ENCODE measurements around the gene TMEM52. TPM values are rescaled to one million over a fixed set of nuclear protein-coding genes. Genes with fewer than 3 reads are reported as not detected.

The TMEM52 gene
- total RNA-seq = 1 to 10 TPM; 6.0 to 6.3 TPM
- polyA plus RNA-seq (2013, experiment 1 of 2) = 5.5 TPM
- polyA plus RNA-seq (2013, experiment 2 of 2) = 6.3 TPM
- long read RNA-seq, experiment 1, partial matches to known transcripts = 0 of 3 reads
- long read RNA-seq, experiment 1, other reads (novel, unspliced or antisense) = 3 of 3 reads
- long read RNA-seq, experiment 2, partial matches to known transcripts = 1 of 5 reads
- long read RNA-seq, experiment 2, other reads (novel, unspliced or antisense) = 0 of 5 reads
- long read RNA-seq, experiment 3, partial matches to known transcripts = 0 of 5 reads
- long read RNA-seq, experiment 3, other reads (novel, unspliced or antisense) = 3 of 5 reads
- long read RNA-seq, experiment 4, partial matches to known transcripts = 0 of 1 reads
- long read RNA-seq, experiment 4, other reads (novel, unspliced or antisense) = 0 of 1 reads

GRCh38 chr1:1918901-1919303 is at the start of gene TMEM52:
Gene TMEM52 (minus strand): TSS chr1:1919279. CDS start chr1:1919265, 14 bp downstream.
- H3K9ac ChIP-seq (ENCODE audit: extremely low read depth, low read length, poor library complexity, severe bottlenecking) = no peak within 1 kb of the TSS
- no peak within 1 kb of the TSS for H3K27ac Mint-ChIP-seq
- H3K4me3 Mint-ChIP-seq = peak within 1 kb of the TSS; percentile 48
- H3K27ac ChIP-seq (ENCODE audit: low read depth, low read length) = no peak within 1 kb of the TSS
- peaks cover 11% of the 10 kb centered on the region for H3K27me3 Mint-ChIP-seq (ENCODE audit: insufficient read depth)
- no peaks in the 10 kb centered on the region for H3K36me3 Mint-ChIP-seq (ENCODE audit: low read depth)
- H3K36me3 ChIP-seq (ENCODE audit: control insufficient read depth, insufficient read depth, low read length) = no peaks in the 10 kb centered on the region
- H3K9me3 ChIP-seq (ENCODE audit: control insufficient read depth, low read length) = no peaks in the 10 kb centered on the region
- peaks cover 7% of the 10 kb centered on the region for H3K27me3 ChIP-seq (ENCODE audit: control insufficient read depth, insufficient read depth, low read length, poor library complexity, severe bottlenecking)
- H3K4me1 ChIP-seq (ENCODE audit: control insufficient read depth, insufficient read depth, low read length) = no peaks in the 10 kb centered on the region
- H3K4me1 Mint-ChIP-seq = no peaks in the 10 kb centered on the region
- no peaks in the 10 kb centered on the region for H3K9me3 Mint-ChIP-seq
- H3K4me3 ChIP-seq (ENCODE audit: low read length) = peak within 1 kb of the TSS; percentile 72
- WGBS, 2 experiments (ENCODE audit: insufficient coverage in 1 of 2, insufficient read length in 1 of 2) = 0% methylated on average over 13 to 44 of the region's 44 CpGs
- peak; percentile 41 for TF ChIP-seq CTCF (conservative IDR thresholded peaks at IDR 0.05)
- DNase-seq = no peak

- no peak overlapping the region for H3K9ac ChIP-seq (ENCODE audit: extremely low read depth, low read length, poor library complexity, severe bottlenecking)
- TF ChIP-seq CTCF (conservative IDR thresholded peaks at IDR 0.05) = no peak
- peaks cover 2% of the 10 kb centered on the region for H3K9me3 Mint-ChIP-seq
- H3K4me3 Mint-ChIP-seq = no peak overlapping the region
- 76 to 83% methylated on average over 3 of the region's 3 CpGs for WGBS, 2 experiments (ENCODE audit: insufficient coverage in 1 of 2, insufficient read length in 1 of 2)
- no peak overlapping the region for H3K4me3 ChIP-seq (ENCODE audit: low read length)
- no peaks in the 10 kb centered on the region for H3K36me3 ChIP-seq (ENCODE audit: control insufficient read depth, insufficient read depth, low read length)
- DNase-seq = no peak
- H3K9me3 ChIP-seq (ENCODE audit: control insufficient read depth, low read length) = no peaks in the 10 kb centered on the region
- H3K4me1 ChIP-seq (ENCODE audit: control insufficient read depth, insufficient read depth, low read length) = no peaks in the 10 kb centered on the region
- no peaks in the 10 kb centered on the region for H3K27me3 Mint-ChIP-seq (ENCODE audit: insufficient read depth)
- no peaks in the 10 kb centered on the region for H3K4me1 Mint-ChIP-seq
- no peaks in the 10 kb centered on the region for H3K36me3 Mint-ChIP-seq (ENCODE audit: low read depth)
- no peak overlapping the region for H3K27ac ChIP-seq (ENCODE audit: low read depth, low read length)
- H3K27me3 ChIP-seq (ENCODE audit: control insufficient read depth, insufficient read depth, low read length, poor library complexity, severe bottlenecking) = no peaks in the 10 kb centered on the region
- no peak overlapping the region for H3K27ac Mint-ChIP-seq
These were observed 48.8 kb upstream of the TMEM52 start for GRCh38 chr1:1967879-1968278.

- Mint-ChIP-seq H3K9me3 (peaks cover 2% of the 10 kb centered on the region), H3K27me3 (ENCODE audit: insufficient read depth) (no peaks in the 10 kb centered on the region), H3K27ac (no peak overlapping the region), H3K4me1 (no peaks in the 10 kb centered on the region), H3K36me3 (ENCODE audit: low read depth) (no peaks in the 10 kb centered on the region), H3K4me3 (no peak overlapping the region)
- Histone ChIP-seq H3K9me3 (ENCODE audit: control insufficient read depth, low read length) (no peaks in the 10 kb centered on the region), H3K4me1 (ENCODE audit: control insufficient read depth, insufficient read depth, low read length) (no peaks in the 10 kb centered on the region), H3K27ac (ENCODE audit: low read depth, low read length) (no peak overlapping the region), H3K36me3 (ENCODE audit: control insufficient read depth, insufficient read depth, low read length) (no peaks in the 10 kb centered on the region), H3K4me3 (ENCODE audit: low read length) (no peak overlapping the region), H3K27me3 (ENCODE audit: control insufficient read depth, insufficient read depth, low read length, poor library complexity, severe bottlenecking) (no peaks in the 10 kb centered on the region), H3K9ac (ENCODE audit: extremely low read depth, low read length, poor library complexity, severe bottlenecking) (no peak overlapping the region)
- 84 to 88% methylated on average over 6 to 16 of the region's 16 CpGs for WGBS, 2 experiments (ENCODE audit: insufficient coverage in 1 of 2, insufficient read length in 1 of 2)
- TF ChIP-seq CTCF (conservative IDR thresholded peaks at IDR 0.05) = no peak
- no peak for DNase-seq
These were observed 48.1 kb upstream of the TMEM52 start for GRCh38 chr1:1967151-1967550.
